ENCODE results near the gene DENND1B.

- TF ChIP-seq CTCF (IDR thresholded peaks at IDR 0.05; ENCODE audit: low read length) = no peak
- TF ChIP-seq EZH2phosphoT487 (IDR thresholded peaks at IDR 0.05; ENCODE audit: low read length) = no peak
These were observed 32.6 kb upstream of the DENND1B start for GRCh38 chr1:197807739-197808453.

Measured in MM.1S (cell line).